Neural progenitor cell (in vitro differentiated cells): Measurements from ENCODE around the gene LGALS16. TPM values are rescaled to one million over a fixed set of nuclear protein-coding genes. Genes with fewer than 3 reads are reported as not detected.

Source experiments
- DNase-seq: peaks from one replicate; pipeline ENCODE4 v3.0.0-alpha.2; 2016; ENCODE audit warnings: low spot score
- H2AFZ ChIP-seq: fragments of 200-600 bp; sonication (generic); replicated peaks from 2 replicates; pipeline ENCODE4 v1.6.1; 2016; ENCODE audit warnings: antibody characterized with exemption
- H3F3A ChIP-seq: fragments of 200-600 bp; sonication (generic); 2 replicates; pipeline ENCODE4 v1.6.1; 2016; ENCODE audit warnings: antibody characterized with exemption, low read depth
- H3K27ac ChIP-seq: fragments of 200-600 bp; sonication (generic); 2 replicates; pipeline ENCODE4 v1.5.1; 2016; ENCODE audit warnings: mild to moderate bottlenecking
- H3K27me3 ChIP-seq: fragments of 200-600 bp; sonication (generic); 2 replicates; pipeline ENCODE4 v1.6.1; 2016; ENCODE audit warnings: mild to moderate bottlenecking, moderate library complexity
- H3K36me3 ChIP-seq: fragments of 200-600 bp; sonication (generic); 2 replicates; pipeline ENCODE4 v1.5.1; 2016
- H3K4me1 ChIP-seq: fragments of 200-600 bp; sonication (generic); 2 replicates; pipeline ENCODE4 v1.6.1; 2016; ENCODE audit warnings: mixed run types
- H3K4me2 ChIP-seq: fragments of 200-600 bp; sonication (generic); 2 replicates; pipeline ENCODE4 v1.6.1; 2016
- H3K4me3 ChIP-seq: fragments of 200-600 bp; sonication (generic); 2 replicates; pipeline ENCODE4 v1.5.1; 2016
- H3K79me2 ChIP-seq: fragments of 200-600 bp; sonication (generic); 2 replicates; pipeline ENCODE4 v1.6.1; 2016; ENCODE audit warnings: low read depth
- H3K9ac ChIP-seq: fragments of 200-600 bp; sonication (generic); 2 replicates; pipeline ENCODE4 v1.6.1; 2016
- H3K9me3 ChIP-seq: fragments of 200-600 bp; sonication (generic); 2 replicates; pipeline ENCODE4 v1.5.1; 2016; ENCODE audit warnings: low read depth
- H4K20me1 ChIP-seq: fragments of 200-600 bp; sonication (generic); 2 replicates; pipeline ENCODE4 v1.6.1; 2016; ENCODE audit warnings: low read depth
- H3K27ac Mint-ChIP-seq: 3 replicates; pipeline ENCODE4 v1.8.0; 2021; ENCODE audit warnings: mixed read lengths
- H3K27me3 Mint-ChIP-seq: 2 replicates; pipeline ENCODE4 v1.8.0; 2022; ENCODE audit warnings: low read depth, mild to moderate bottlenecking, inconsistent platforms, moderate library complexity, mixed read lengths; ENCODE audit not compliant: insufficient read depth
- H3K36me3 Mint-ChIP-seq: 3 replicates; pipeline ENCODE4 v1.8.0; 2021; ENCODE audit warnings: mixed read lengths
- H3K4me1 Mint-ChIP-seq: 3 replicates; pipeline ENCODE4 v1.8.0; 2021; ENCODE audit warnings: mixed read lengths
- H3K4me3 Mint-ChIP-seq: 3 replicates; pipeline ENCODE4 v1.8.0; 2021; ENCODE audit warnings: mild to moderate bottlenecking, moderate library complexity, mixed read lengths
- H3K9me3 Mint-ChIP-seq: 3 replicates; pipeline ENCODE4 v1.8.0; 2020; ENCODE audit warnings: mixed read lengths
- EZH2 ChIP-seq: fragments of 200-600 bp; sonication (generic); IDR thresholded peaks from 2 replicates; pipeline ENCODE4 v1.6.1; 2017; ENCODE audit warnings: antibody characterized with exemption, mild to moderate bottlenecking, moderate library complexity
- EZH2phosphoT487 ChIP-seq: fragments of 200-600 bp; sonication (generic); IDR thresholded peaks from 2 replicates; pipeline ENCODE4 v1.6.1; 2017; ENCODE audit warnings: antibody characterized with exemption
- total RNA-seq: library from RNA; depleted of rRNA; stranded (reverse); fragments of >200 nt; gene quantifications from 2 replicates; pipeline ENCODE4 v1.2.3, GENCODE V29; 2015; ENCODE audit warnings: low replicate concordance
- TF ChIP-seq, protein P1 (sequence below): fragments of 200-600 bp; sonication (generic); IDR thresholded peaks from 2 replicates; pipeline ENCODE4 v1.5.1; 2017; ENCODE audit warnings: antibody characterized with exemption, mild to moderate bottlenecking

Gene LGALS16
- total RNA-seq, 1 donor from 2014 or later, result not detected

DNA sequence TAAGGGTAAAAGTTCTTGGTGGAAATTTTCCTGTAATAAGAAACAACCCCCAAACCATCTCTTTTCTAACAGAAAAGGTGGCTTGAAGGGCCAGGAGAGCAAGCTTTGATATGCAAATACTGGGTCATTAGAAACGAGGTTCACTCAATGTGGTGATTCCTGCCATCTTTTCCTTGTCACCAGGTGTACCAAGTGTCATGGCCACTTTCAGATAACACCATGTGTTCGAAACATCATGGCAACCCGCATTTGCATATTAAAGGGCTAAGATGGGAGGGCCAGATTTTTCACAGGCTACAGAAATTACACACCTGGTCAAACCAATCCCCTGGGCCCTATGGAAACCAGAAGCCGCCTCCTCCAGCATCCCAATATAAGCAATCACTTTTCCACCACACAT lies 15.3 kb downstream of the LGALS16 start:
- peaks cover 7% of the 10 kb centered on the region for H3K9me3 Mint-ChIP-seq

DNA sequence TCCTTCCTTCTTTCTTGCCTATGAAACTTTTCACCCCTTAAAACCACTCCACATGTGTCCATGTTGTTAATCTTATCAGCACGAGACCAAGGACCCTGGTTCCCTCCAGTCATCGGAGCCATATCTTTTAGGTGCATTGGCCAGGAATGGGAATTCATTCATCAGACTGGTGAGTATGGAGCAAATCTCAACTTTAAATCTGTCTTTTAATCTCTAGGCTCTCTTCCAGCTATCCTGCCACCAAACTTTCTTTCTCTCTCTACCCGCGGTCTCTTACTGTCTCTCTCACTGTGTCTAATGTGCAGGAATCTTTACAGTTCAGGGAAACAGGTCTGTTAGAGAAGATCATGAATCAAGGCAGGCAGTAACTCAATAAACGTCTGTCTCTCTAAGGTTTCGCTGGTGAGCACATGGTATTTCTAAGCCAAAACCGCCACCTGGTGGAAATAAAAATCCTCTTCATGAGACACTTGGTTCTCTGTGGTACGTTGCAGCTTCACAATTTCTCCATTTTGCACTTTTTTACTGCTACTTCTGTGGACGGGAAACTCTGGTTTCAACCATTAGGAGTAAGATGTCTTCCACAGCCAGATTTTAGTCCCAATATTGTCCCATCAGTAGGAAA lies 16.1 kb downstream of the LGALS16 start:
- H3K4me3 ChIP-seq, result no peak overlapping the region
- Mint-ChIP-seq H3K9me3 (peaks cover under 1% of the 10 kb centered on the region), H3K36me3 (no peaks in the 10 kb centered on the region), H3K27ac (no peak overlapping the region), H3K4me1 (no peaks in the 10 kb centered on the region), H3K27me3 (peaks cover 4% of the 10 kb centered on the region), H3K4me3 (no peak overlapping the region)
- no peaks in the 10 kb centered on the region for H3F3A ChIP-seq
- H3K4me2 ChIP-seq, result no peak overlapping the region
- H3K9ac ChIP-seq, result no peak overlapping the region
- no peak for TF ChIP-seq EZH2phosphoT487
- TF ChIP-seq, protein P1, sequence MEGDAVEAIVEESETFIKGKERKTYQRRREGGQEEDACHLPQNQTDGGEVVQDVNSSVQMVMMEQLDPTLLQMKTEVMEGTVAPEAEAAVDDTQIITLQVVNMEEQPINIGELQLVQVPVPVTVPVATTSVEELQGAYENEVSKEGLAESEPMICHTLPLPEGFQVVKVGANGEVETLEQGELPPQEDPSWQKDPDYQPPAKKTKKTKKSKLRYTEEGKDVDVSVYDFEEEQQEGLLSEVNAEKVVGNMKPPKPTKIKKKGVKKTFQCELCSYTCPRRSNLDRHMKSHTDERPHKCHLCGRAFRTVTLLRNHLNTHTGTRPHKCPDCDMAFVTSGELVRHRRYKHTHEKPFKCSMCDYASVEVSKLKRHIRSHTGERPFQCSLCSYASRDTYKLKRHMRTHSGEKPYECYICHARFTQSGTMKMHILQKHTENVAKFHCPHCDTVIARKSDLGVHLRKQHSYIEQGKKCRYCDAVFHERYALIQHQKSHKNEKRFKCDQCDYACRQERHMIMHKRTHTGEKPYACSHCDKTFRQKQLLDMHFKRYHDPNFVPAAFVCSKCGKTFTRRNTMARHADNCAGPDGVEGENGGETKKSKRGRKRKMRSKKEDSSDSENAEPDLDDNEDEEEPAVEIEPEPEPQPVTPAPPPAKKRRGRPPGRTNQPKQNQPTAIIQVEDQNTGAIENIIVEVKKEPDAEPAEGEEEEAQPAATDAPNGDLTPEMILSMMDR, result peak; percentile 73
- no peaks in the 10 kb centered on the region for H3K4me1 ChIP-seq
- H3K9me3 ChIP-seq, result no peaks in the 10 kb centered on the region
- no peaks in the 10 kb centered on the region for H3K79me2 ChIP-seq
- DNase-seq, result peak; percentile 78
- no peaks in the 10 kb centered on the region for H3K27me3 ChIP-seq
- H3K36me3 ChIP-seq, result no peaks in the 10 kb centered on the region
- peak overlapping the region; percentile 56 for H2AFZ ChIP-seq
- no peak overlapping the region for H3K27ac ChIP-seq
- H4K20me1 ChIP-seq, result no peaks in the 10 kb centered on the region

More for the DNA sequence above, 15.3 kb downstream of the LGALS16 start:
- Mint-ChIP-seq H3K36me3 (no peaks in the 10 kb centered on the region), H3K27me3 (peaks cover 4% of the 10 kb centered on the region), H3K4me3 (no peak overlapping the region), H3K27ac (no peak overlapping the region), H3K4me1 (no peaks in the 10 kb centered on the region)
- no peaks in the 10 kb centered on the region for H4K20me1 ChIP-seq
- H3K79me2 ChIP-seq, result no peaks in the 10 kb centered on the region
- H3K27me3 ChIP-seq, result no peaks in the 10 kb centered on the region
- H3K4me1 ChIP-seq, result no peaks in the 10 kb centered on the region
- H3F3A ChIP-seq, result no peaks in the 10 kb centered on the region
- no peak for DNase-seq
- no peak overlapping the region for H2AFZ ChIP-seq
- no peak overlapping the region for H3K4me2 ChIP-seq
- H3K27ac ChIP-seq, result no peak overlapping the region
- no peaks in the 10 kb centered on the region for H3K9me3 ChIP-seq
- no peak overlapping the region for H3K9ac ChIP-seq
- H3K36me3 ChIP-seq, result no peaks in the 10 kb centered on the region
- no peak overlapping the region for H3K4me3 ChIP-seq
- TF ChIP-seq, protein P1, result no peak
- TF ChIP-seq EZH2 (no peak), EZH2phosphoT487 (no peak)

GRCh38 chr19:39672473-39672872 lies 16.8 kb downstream of the LGALS16 start:
- H3K27me3 Mint-ChIP-seq, result peaks cover 4% of the 10 kb centered on the region
- no peaks in the 10 kb centered on the region for H3K9me3 Mint-ChIP-seq
- no peak overlapping the region for H3K9ac ChIP-seq

More at GRCh38 chr19:39672473-39672872, 16.8 kb downstream of the LGALS16 start:
- Histone ChIP-seq H3K36me3 (no peaks in the 10 kb centered on the region), H4K20me1 (no peaks in the 10 kb centered on the region), H3K4me3 (no peak overlapping the region), H3K4me1 (no peaks in the 10 kb centered on the region), H3K9me3 (no peaks in the 10 kb centered on the region), H3K4me2 (no peak overlapping the region), H3K79me2 (no peaks in the 10 kb centered on the region), H3K27ac (no peak overlapping the region), H2AFZ (no peak overlapping the region), H3F3A (no peaks in the 10 kb centered on the region), H3K27me3 (no peaks in the 10 kb centered on the region)
- Mint-ChIP-seq H3K4me1 (no peaks in the 10 kb centered on the region), H3K36me3 (no peaks in the 10 kb centered on the region), H3K4me3 (no peak overlapping the region), H3K27ac (no peak overlapping the region)
- TF ChIP-seq, protein P1, result no peak
- no peak for TF ChIP-seq EZH2
- TF ChIP-seq EZH2phosphoT487, result no peak
- no peak for DNase-seq
